Smooth muscle cell of trachea (primary cell): ENCODE measurements around the gene SAMD11. TPM values are rescaled to one million over a fixed set of nuclear protein-coding genes. Genes with fewer than 3 reads are reported as not detected.

Source experiments
- total RNA-seq: library from RNA; depleted of rRNA; stranded (reverse); fragments of >200 nt; gene quantifications from 2 replicates; pipeline ENCODE4 v1.2.1, GENCODE V29; 2014

The SAMD11 gene
- 11.1 and 12.7 TPM in 2 replicates for total RNA-seq

GRCh38 chr1:923131-923990 is at the start of gene SAMD11:
TSS of gene SAMD11 (plus strand) at chr1:923923. CDS start at chr1:924432, 509 bp downstream.

GRCh38 chr1:958823-959730 is 35.4 kb downstream of the SAMD11 start, which contains the start of gene NOC2L:
TSS of gene NOC2L (minus strand) at chr1:959256. CDS start at chr1:959240, 16 bp downstream.

GRCh38 chr1:960363-961131 is 36.8 kb downstream of the SAMD11 start, which contains the start of gene KLHL17:
TSS of gene KLHL17 (plus strand) at chr1:960584. CDS start at chr1:960694, 110 bp downstream.

GRCh38 chr1:966135-966703 is 42.5 kb downstream of the SAMD11 start, which contains the start of gene PLEKHN1:
TSS of gene PLEKHN1 (plus strand) at chr1:966482. CDS start at chr1:966532, 50 bp downstream.

GRCh38 chr1:981955-982558 is 58.3 kb downstream of the SAMD11 start, which contains the start of gene PERM1:
TSS of gene PERM1 (minus strand) at chr1:982093. CDS start at chr1:981029, 1,064 bp downstream.

Other genes starting within 250 kb of the SAMD11 start
- 0.29 and 0.33 TPM in 2 replicates for gene OR4F16, start 237.3 kb upstream of the SAMD11 start, total RNA-seq
- 80.4 and 83.7 TPM in 2 replicates for gene NOC2L, start 35.3 kb downstream of the SAMD11 start, total RNA-seq
- 8.0 and 10.3 TPM in 2 replicates for gene KLHL17, start 36.7 kb downstream of the SAMD11 start, total RNA-seq
- 0.33 and 0.58 TPM in 2 replicates for gene PLEKHN1, start 42.6 kb downstream of the SAMD11 start, total RNA-seq
- under 0.01 TPM in 1 of 2 replicates, not detected in the other for gene PERM1, start 58.2 kb downstream of the SAMD11 start, total RNA-seq
- gene HES4, start 76.2 kb downstream of the SAMD11 start, total RNA-seq: 0.15 and 4.3 TPM in 2 replicates
- 61.4 and 78.4 TPM in 2 replicates for gene ISG15, start 89.6 kb downstream of the SAMD11 start, total RNA-seq
- 36.4 and 97.3 TPM in 2 replicates for gene AGRN, start 96.2 kb downstream of the SAMD11 start, total RNA-seq
- gene RNF223, start 150.4 kb downstream of the SAMD11 start, total RNA-seq: 0.15 TPM in 1 of 2 replicates, not detected in the other
- 5.0 and 5.4 TPM in 2 replicates for gene C1orf159, start 192.2 kb downstream of the SAMD11 start, total RNA-seq
- gene TTLL10, start 250.0 kb downstream of the SAMD11 start, total RNA-seq: not detected in 2 replicates